Epithelial cell of proximal tubule (primary cell): ENCODE results near the gene ATP5ME. TPM values are rescaled to one million over a fixed set of nuclear protein-coding genes. Genes with fewer than 3 reads are reported as not detected.
A peak's percentile ranks its signal among the peaks of the same experiment; 100 is the strongest.

Experiments used
- DNase-seq: peaks from one replicate; pipeline ENCODE4 v3.0.0-alpha.2; 2011; ENCODE audit warnings: low read depth
- H3K4me3 ChIP-seq: 2 replicates; pipeline ENCODE4 v1.5.1; 2011; ENCODE audit warnings: low read depth, mild to moderate bottlenecking, low read length
- CTCF ChIP-seq: conservative IDR thresholded peaks from 2 replicates; pipeline ENCODE4 v1.5.1; 2012; ENCODE audit warnings: low read depth, mild to moderate bottlenecking, low read length
- total RNA-seq: library from RNA; depleted of rRNA; stranded (reverse); fragments of >200 nt; gene quantifications from 2 replicates; pipeline ENCODE4 v1.2.3, GENCODE V29; 2015

ATP5ME gene
- total RNA-seq, 1 donor from 2014 or later, result 192 TPM

GRCh38 chr4:678331-679103, 4.4 kb upstream of the ATP5ME start:
- H3K4me3 ChIP-seq, result no peak overlapping the region
- TF ChIP-seq CTCF, result no peak
- DNase-seq, result no peak

- DNase-seq, result no peak
- TF ChIP-seq CTCF, result no peak
- no peak overlapping the region for H3K4me3 ChIP-seq
Measured at GRCh38 chr4:677431-678293, 3.6 kb upstream of the ATP5ME start.

- no peak for TF ChIP-seq CTCF
- no peak overlapping the region for H3K4me3 ChIP-seq
Measured at GRCh38 chr4:676871-677235, 2.8 kb upstream of the ATP5ME start.

GRCh38 chr4:675980-676870, 2.1 kb upstream of the ATP5ME start:
- DNase-seq, result no peak
- peak overlapping the region; percentile 6 for H3K4me3 ChIP-seq
- TF ChIP-seq CTCF, result no peak

More at GRCh38 chr4:676871-677235, 2.8 kb upstream of the ATP5ME start:
- DNase-seq, result no peak

GRCh38 chr4:675036-675882, 1.2 kb upstream of the ATP5ME start:
- peak overlapping the region; percentile 98 for H3K4me3 ChIP-seq
- no peak for DNase-seq
- no peak for TF ChIP-seq CTCF
